ENCODE results near the gene KLLN. TPM values are rescaled to one million over a fixed set of nuclear protein-coding genes. Genes with fewer than 3 reads are reported as not detected.

Gene KLLN
- total RNA-seq, 1 experiment from 2014 or later, result 1.4 TPM

DNA sequence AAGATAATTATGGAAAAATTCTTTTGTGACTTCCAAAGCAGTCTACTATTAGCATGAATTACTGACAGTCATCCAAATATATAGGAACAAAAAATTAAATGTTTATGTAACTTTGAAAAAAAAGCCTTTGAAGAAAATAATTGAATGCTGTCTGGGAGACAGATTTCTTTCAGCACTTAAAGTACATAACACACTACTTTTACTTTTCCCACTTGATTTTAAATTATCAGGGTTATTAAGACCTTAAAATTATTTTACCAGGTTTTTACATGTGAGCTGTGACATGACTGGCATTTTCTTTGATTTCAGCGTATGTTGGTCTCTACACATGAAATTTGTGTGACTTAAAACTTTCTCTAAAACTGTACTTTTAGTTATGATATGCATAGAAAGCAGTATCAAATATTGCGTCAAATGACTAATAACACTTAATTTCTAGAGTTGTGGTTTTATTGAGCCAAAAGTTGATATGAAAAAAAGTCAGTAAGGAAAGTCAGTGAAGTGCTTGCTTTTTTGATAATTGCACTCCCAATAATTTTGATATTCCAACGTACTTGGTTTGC is 3.2 kb upstream of the KLLN start:
- H3K4me1 ChIP-seq (ENCODE audit: control insufficient read depth in 1 of 2, insufficient read depth in 2 of 2, low read length in 2 of 2), result peaks cover 13 to 25% of the 10 kb centered on the region in 2 experiments; a peak in 3 of 4 replicates
- TF ChIP-seq JUND (IDR thresholded peaks at IDR 0.05), result no peak
- TF ChIP-seq SRF (IDR thresholded peaks at IDR 0.05; ENCODE audit: low read depth), result no peak
- TF ChIP-seq EGR1 (IDR thresholded peaks at IDR 0.05; ENCODE audit: low read depth), result no peak
- TF ChIP-seq, protein P1, sequence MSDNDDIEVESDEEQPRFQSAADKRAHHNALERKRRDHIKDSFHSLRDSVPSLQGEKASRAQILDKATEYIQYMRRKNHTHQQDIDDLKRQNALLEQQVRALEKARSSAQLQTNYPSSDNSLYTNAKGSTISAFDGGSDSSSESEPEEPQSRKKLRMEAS (IDR thresholded peaks at IDR 0.05), result no peak
- TF ChIP-seq RAD21 (IDR thresholded peaks at IDR 0.05; ENCODE audit: low read depth), result no peak
- TF ChIP-seq EZH2 (IDR thresholded peaks at IDR 0.05), result no peak
- no peak for TF ChIP-seq CEBPB (IDR thresholded peaks at IDR 0.05; ENCODE audit: low read depth)
- no peak for TF ChIP-seq SP1 (IDR thresholded peaks at IDR 0.05; ENCODE audit: low read depth)
- no peak for TF ChIP-seq POLR2A (IDR thresholded peaks at IDR 0.05; ENCODE audit: borderline replicate concordance, extremely low read depth, insufficient read depth, insufficient read length)
- TF ChIP-seq, protein P2, sequence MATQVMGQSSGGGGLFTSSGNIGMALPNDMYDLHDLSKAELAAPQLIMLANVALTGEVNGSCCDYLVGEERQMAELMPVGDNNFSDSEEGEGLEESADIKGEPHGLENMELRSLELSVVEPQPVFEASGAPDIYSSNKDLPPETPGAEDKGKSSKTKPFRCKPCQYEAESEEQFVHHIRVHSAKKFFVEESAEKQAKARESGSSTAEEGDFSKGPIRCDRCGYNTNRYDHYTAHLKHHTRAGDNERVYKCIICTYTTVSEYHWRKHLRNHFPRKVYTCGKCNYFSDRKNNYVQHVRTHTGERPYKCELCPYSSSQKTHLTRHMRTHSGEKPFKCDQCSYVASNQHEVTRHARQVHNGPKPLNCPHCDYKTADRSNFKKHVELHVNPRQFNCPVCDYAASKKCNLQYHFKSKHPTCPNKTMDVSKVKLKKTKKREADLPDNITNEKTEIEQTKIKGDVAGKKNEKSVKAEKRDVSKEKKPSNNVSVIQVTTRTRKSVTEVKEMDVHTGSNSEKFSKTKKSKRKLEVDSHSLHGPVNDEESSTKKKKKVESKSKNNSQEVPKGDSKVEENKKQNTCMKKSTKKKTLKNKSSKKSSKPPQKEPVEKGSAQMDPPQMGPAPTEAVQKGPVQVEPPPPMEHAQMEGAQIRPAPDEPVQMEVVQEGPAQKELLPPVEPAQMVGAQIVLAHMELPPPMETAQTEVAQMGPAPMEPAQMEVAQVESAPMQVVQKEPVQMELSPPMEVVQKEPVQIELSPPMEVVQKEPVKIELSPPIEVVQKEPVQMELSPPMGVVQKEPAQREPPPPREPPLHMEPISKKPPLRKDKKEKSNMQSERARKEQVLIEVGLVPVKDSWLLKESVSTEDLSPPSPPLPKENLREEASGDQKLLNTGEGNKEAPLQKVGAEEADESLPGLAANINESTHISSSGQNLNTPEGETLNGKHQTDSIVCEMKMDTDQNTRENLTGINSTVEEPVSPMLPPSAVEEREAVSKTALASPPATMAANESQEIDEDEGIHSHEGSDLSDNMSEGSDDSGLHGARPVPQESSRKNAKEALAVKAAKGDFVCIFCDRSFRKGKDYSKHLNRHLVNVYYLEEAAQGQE (IDR thresholded peaks at IDR 0.05; ENCODE audit: low read depth), result no peak
- TF ChIP-seq ZNF274 (IDR thresholded peaks at IDR 0.05; ENCODE audit: low read depth, low read length), result no peak
- no peak for TF ChIP-seq EZH2phosphoT487 (IDR thresholded peaks at IDR 0.05; ENCODE audit: borderline replicate concordance)
- TF ChIP-seq, protein P3, sequence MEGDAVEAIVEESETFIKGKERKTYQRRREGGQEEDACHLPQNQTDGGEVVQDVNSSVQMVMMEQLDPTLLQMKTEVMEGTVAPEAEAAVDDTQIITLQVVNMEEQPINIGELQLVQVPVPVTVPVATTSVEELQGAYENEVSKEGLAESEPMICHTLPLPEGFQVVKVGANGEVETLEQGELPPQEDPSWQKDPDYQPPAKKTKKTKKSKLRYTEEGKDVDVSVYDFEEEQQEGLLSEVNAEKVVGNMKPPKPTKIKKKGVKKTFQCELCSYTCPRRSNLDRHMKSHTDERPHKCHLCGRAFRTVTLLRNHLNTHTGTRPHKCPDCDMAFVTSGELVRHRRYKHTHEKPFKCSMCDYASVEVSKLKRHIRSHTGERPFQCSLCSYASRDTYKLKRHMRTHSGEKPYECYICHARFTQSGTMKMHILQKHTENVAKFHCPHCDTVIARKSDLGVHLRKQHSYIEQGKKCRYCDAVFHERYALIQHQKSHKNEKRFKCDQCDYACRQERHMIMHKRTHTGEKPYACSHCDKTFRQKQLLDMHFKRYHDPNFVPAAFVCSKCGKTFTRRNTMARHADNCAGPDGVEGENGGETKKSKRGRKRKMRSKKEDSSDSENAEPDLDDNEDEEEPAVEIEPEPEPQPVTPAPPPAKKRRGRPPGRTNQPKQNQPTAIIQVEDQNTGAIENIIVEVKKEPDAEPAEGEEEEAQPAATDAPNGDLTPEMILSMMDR (IDR thresholded peaks at IDR 0.05 in 2 of 3, conservative IDR thresholded peaks at IDR 0.05 in 1 of 3; ENCODE audit: borderline replicate concordance in 1 of 3, insufficient read depth in 1 of 3, low read depth in 2 of 3, low read length in 2 of 3), result no peak
- TF ChIP-seq CBX3 (IDR thresholded peaks at IDR 0.05; ENCODE audit: low read depth), result no peak
- TF ChIP-seq, protein P4, sequence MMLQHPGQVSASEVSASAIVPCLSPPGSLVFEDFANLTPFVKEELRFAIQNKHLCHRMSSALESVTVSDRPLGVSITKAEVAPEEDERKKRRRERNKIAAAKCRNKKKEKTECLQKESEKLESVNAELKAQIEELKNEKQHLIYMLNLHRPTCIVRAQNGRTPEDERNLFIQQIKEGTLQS (IDR thresholded peaks at IDR 0.05), result no peak
- TF ChIP-seq YY1 (IDR thresholded peaks at IDR 0.05; ENCODE audit: extremely low read depth, insufficient replicate concordance, low read depth, low read length), result no peak
- H3K9me3 ChIP-seq (ENCODE audit: control insufficient read depth in 1 of 2, insufficient read depth in 1 of 2, low read depth in 1 of 2, low read length in 2 of 2), result no peaks in the 10 kb centered on the region
- no peak overlapping the region for H2AFZ ChIP-seq (ENCODE audit: low read depth, low read length, poor library complexity, severe bottlenecking)
- H3K36me3 ChIP-seq (ENCODE audit: control insufficient read depth in 1 of 2, insufficient read depth in 2 of 2, low read length in 2 of 2), result 0 out of 4 replicates have a peak, but pooled peaks cover 0 to 6% of the 10 kb centered on the region in 2 experiments
- ATAC-seq (no peak), DNase-seq (ENCODE audit: low read depth, low spot score) (no peak)
- H3K9me2 ChIP-seq (ENCODE audit: insufficient read depth), result no peaks in the 10 kb centered on the region
- H4K20me1 ChIP-seq (ENCODE audit: insufficient read depth), result peaks cover 10% of the 10 kb centered on the region; the same call in 1 of the 2 replicates
- RAD21 ChIA-PET (ENCODE audit: low non-redundant PET in 1 of 2, low total read pairs in 2 of 2, uncharacterized antibody in 2 of 2, unreplicated experiment in 2 of 2), result no interaction called here
- no peaks in the 10 kb centered on the region for H3K27me3 ChIP-seq (ENCODE audit: insufficient read depth, low read length)
- no peak overlapping the region for H3K9ac ChIP-seq (ENCODE audit: low read length)
- no peak overlapping the region for H3K4me3 ChIP-seq (replicated peaks in 1 of 2; ENCODE audit: low read depth in 1 of 2, low read length in 2 of 2)
- peaks cover 79% of the 10 kb centered on the region for H3K79me2 ChIP-seq (ENCODE audit: insufficient read depth, low read length)
- H3K4me2 ChIP-seq (ENCODE audit: low read length), result no peak overlapping the region
- H3K27ac ChIP-seq (ENCODE audit: low read depth, low read length), result no peak overlapping the region
- BruUV-seq (replicated peaks), result no TSS peak
- CTCF ChIA-PET, result no interaction called here
- intact Hi-C loops (cut with micrococcal nuclease), result no loop called here
- POLR2A ChIA-PET, result no interaction called here

All from HCT116 (cell line).